Dermis microvascular lymphatic vessel endothelial cell (primary cell): ENCODE results near the gene RAB19. TPM values are rescaled to one million over a fixed set of nuclear protein-coding genes. Genes with fewer than 3 reads are reported as not detected.
"Not testable (repeated sequence)": the region's sequence is repeated elsewhere in the genome, so short reads cannot be mapped to it uniquely, and the experiment has no call there.

Source experiments
- DNase-seq, 2 donors: peaks; one replicate each; pipeline versions ENCODE4 v3.0.0 to v3.0.0-alpha.2; 2010; ENCODE audit warnings: low read depth in 2 of 2
- total RNA-seq: library from RNA; depleted of rRNA; stranded (reverse); fragments of >200 nt; gene quantifications from 2 replicates; pipeline ENCODE4 v1.2.1, GENCODE V29; 2014

Gene RAB19
- total RNA-seq, 1 donor from 2014 or later: 0.26 TPM

GRCh38 chr7:140453273-140453672 is 49.4 kb downstream of the RAB19 start:
- DNase-seq: no peak

GRCh38 chr7:140453785-140454656 is 50.2 kb downstream of the RAB19 start:
- not testable (repeated sequence) for DNase-seq

- no peak for DNase-seq
Observed at GRCh38 chr7:140454657-140455015, 50.8 kb downstream of the RAB19 start.

- no peak for DNase-seq
Observed at GRCh38 chr7:140455743-140456142, 51.9 kb downstream of the RAB19 start.

GRCh38 chr7:140456551-140457051 is 52.7 kb downstream of the RAB19 start:
- no peak for DNase-seq

- DNase-seq: no peak
Observed at GRCh38 chr7:140458201-140458600, 54.3 kb downstream of the RAB19 start.

GRCh38 chr7:140458916-140459315 is 55.1 kb downstream of the RAB19 start:
- no peak for DNase-seq

- no peak for DNase-seq
Observed at GRCh38 chr7:140463111-140463510, 59.3 kb downstream of the RAB19 start.

GRCh38 chr7:140475747-140476333 is 72.0 kb downstream of the RAB19 start:
- DNase-seq: peak; percentile 22 to 53

GRCh38 chr7:140476698-140477261 is 72.9 kb downstream of the RAB19 start:
- no peak for DNase-seq

Other genes with a start within 250 kb of the RAB19 start
- gene KDM7A, start 227.1 kb upstream of the RAB19 start, total RNA-seq: 6.2 and 11.3 TPM in 2 replicates
- gene SLC37A3, start 5.5 kb upstream of the RAB19 start, total RNA-seq: 46.5 and 72.7 TPM in 2 replicates
- gene MKRN1, start 75.4 kb downstream of the RAB19 start, total RNA-seq: 35.4 and 38.6 TPM in 2 replicates
- 0.64 and 0.89 TPM in 2 replicates for gene DENND2A, start 236.8 kb downstream of the RAB19 start, total RNA-seq